ENCODE measurements around the gene AOPEP.
"Not testable (repeated sequence)": the region's sequence is repeated elsewhere in the genome, so short reads cannot be mapped to it uniquely, and the experiment has no call there.

The AOPEP gene

GRCh38 chr9:94965631-94966030 is 239.1 kb downstream of the AOPEP start:
- not testable (repeated sequence) for DNase-seq (ENCODE audit: low read depth)

- DNase-seq (ENCODE audit: low read depth), result not testable (repeated sequence)
These were observed 239.5 kb downstream of the AOPEP start for GRCh38 chr9:94966046-94966445.

DNA sequence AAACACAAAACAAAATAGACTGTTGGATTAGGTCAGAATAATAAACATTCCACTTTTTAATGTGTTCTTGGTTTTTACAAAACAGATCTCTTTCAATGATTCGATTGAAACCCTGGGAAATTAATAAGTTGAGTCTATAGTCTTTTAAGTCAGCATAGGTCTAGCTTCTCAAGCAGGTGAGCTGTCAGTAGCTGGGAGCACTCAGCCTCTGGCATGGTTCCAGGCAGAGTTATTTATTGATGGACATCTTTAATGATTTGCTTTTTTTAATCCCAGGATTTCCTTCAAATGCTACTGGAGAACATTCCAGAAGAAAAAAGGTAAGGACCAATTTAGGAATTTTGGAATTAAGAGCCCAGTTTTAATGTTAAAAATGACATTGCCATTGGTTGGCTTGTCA is 241.0 kb downstream of the AOPEP start:
- no peak for DNase-seq (ENCODE audit: low read depth)

- peak; percentile 52 for DNase-seq (ENCODE audit: low read depth)
These were observed 245.1 kb downstream of the AOPEP start for GRCh38 chr9:94971378-94972131.

DNA sequence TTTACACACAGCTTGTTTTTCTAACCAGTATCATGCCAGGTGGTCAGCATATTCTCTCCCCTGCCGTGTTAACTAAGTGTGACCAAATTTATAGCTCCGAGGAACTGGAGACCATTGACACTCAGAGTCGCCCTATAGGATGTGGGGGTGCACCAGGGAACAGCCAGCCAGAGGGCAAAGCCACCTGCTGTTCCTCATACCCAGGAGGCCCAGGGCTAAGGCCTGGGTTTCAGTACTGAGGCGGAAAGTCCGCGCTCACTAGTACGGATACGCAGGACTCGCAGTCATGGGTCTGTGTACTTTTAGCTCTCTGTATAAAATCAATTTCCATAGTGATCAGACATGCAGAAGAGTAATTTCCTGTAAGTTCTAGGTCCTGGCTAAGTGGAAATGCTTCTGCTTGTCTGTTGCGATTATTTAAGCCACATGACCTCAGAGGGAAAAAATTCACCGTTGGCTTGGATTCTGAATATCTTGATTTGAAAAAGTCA is 247.0 kb downstream of the AOPEP start:
- DNase-seq (ENCODE audit: low read depth), result peak; percentile 33

DNA sequence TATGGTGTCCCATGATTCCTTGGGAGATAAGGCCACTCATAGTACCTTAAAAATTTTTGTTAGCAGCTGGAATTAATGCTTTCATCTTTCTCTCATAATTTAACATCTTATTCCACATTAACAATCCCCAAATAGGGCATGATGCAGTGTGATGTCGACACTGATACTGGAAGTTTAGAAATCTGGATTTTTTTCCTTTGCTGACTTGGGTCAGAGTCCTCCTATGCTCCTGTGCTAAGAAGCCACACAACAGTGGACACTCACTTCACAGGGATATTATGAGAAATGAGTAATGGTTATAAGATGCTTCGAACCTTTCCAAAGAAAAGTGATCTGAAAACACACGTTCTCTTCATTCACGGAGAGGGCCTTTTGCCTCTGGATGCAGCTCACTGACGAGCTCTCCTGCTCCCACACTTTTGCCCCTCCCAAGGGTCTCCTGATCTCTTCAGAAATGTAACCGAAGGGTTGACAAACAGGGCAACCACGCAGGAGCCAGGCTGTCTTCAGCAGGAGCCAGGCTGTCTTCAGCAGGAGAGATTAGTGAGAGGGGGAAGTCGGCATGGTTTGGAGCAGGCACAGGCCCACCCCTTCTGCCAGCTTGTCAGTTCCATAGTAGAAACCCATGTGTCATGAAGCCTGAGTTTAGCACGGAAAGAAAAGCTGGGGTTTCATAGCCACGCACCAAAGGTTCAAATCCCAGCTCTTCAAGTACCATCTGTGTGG is 247.8 kb downstream of the AOPEP start:
- no peak for DNase-seq (ENCODE audit: low read depth)

DNA sequence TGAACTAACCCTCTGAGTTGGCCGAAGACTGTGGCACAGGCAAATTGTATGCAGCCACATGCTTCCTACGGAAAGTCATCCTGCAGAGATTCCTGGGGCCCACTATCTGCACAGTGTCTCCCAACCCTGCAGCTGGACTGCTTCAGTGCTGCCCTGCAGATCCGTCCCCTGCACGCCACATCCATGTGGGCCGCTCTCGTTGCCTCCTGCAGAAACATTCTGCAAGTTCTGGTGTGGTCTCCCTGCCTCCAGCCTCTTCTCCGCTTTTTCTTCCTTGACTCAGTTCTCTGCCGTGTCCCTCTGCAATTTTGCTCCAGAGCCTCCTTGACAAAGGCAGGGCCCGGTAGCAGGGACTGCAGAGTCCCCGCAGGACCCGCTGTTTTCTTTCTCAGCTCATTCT is 249.0 kb downstream of the AOPEP start:
- no peak for DNase-seq (ENCODE audit: low read depth)

DNA sequence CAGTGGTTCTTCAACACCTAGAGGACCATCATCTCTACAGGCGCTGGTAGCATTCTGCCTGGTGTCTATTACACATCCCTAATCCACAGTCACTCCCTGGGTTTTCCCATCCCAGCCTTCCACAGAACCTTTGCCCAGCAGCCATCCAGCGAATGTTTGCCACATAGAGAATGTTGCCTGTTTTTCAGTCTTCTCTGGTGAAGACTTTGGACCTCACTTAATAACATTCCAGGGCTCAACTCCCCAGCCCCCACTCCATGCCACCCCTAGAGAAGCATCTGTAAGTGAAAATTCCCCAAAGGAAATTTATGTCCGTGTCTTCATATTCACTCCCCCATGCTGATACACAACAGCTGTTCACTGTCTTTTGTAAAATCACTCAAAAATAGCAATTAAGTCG is 249.6 kb downstream of the AOPEP start:
- no peak for DNase-seq (ENCODE audit: low read depth)

GRCh38 chr9:94977416-94977815 is 250.9 kb downstream of the AOPEP start:
- no peak for DNase-seq (ENCODE audit: low read depth)

DNA sequence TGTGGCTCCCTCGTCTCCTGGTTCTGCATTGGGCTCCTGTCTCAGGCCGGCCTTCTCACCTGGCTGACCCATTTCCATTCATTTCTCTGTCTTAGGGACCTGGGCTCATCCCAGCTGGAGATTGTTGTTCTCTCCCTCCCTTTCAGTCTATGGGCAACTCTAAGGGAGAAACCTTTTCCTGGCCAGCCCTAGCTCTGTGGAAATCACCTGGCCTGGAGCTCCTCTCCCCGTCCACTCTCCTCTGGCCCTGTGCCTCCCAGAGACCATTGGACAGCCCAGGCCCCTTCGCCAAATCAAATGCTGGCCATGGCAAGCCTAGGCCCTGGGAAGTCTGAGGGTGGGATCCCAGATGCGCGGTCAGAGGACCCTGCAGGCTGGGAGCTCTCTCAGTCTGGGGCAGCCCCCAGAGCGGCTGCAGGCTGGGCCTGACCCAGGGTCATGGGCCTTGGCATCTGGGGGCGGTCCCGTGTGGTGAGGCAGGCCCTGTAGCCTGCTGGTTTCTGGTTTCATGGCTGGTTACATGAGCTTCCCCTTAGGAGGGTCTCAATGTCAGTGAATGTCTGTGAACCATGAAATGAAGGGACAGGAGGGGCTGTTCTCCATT is 253.5 kb downstream of the AOPEP start:
- DNase-seq (ENCODE audit: low read depth), result no peak

DNA sequence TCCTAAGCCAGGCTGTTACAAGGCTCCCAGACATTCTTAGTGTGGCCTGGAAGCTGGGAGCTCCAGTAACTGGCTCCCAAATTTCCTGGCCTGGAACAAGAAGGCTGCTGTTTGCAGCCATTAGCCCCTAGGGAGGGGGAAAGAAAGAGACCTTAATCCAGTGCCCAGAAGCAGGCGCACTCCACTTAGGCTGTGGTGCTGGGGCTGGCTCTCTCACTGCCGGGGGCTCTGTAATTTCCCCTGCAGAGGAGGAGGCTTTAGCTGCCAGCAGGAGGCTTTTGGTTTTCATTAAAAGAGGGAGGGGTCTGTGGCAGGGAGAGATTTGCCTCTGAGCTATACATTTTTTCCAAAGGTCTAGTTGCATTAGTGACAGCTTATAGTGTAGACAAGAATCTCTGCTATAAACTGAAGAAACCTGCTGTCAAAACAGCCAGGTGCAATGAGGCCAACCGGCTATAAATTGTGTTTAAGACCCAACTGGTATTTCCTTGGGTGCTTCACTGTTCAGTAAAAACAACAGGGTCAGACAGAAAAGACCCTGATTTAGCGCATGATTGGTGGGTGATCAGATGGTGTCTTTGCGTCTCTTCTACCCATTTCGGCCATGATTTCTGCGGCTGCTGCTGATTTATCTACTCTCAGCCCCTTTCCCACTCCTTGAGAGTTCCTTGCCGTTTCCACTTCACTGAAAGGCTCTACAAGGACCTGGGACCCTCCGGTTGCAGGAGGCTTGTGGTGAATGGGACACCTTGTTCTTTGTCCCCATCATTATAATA is 254.6 kb downstream of the AOPEP start:
- DNase-seq (ENCODE audit: low read depth), result no peak

DNA sequence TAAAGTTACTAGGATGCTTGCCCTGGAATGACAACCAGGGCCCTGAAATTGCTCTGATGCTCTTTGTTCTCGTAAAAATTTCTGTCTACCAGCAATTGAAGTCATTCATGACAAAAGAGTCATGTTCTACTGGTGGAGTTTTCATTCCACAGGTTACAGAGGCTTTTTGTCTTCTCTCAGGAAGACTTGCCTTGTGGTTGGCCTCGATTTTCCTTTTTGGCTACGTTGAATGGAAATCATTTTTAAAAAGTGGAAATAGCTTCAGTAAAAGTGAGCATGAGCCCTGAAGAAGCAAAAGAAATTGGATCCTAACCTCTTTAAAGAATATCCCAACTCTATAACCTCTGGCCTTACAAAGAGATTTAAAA is 255.2 kb downstream of the AOPEP start:
- DNase-seq (ENCODE audit: low read depth), result no peak

GRCh38 chr9:94982211-94982610 is 255.7 kb downstream of the AOPEP start:
- no peak for DNase-seq (ENCODE audit: low read depth)

DNA sequence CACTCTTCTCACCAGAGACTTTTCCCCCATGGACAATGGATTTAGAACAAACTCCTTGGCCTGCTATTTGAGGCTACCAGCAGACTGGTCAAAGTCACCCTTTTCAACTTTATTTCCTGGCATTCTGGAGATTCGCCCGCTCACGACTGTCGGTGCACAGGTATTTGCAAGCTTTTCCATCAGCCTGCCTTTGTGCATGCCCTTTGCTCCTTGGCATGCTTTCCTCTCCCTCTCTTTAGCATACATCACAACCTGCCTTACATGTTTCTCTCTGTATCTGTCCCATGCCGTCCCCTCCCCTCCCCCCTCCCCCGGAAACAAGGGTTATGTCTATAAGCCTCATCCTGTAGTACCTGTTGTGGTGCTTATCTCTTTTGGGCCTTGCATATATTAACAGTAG is 257.1 kb downstream of the AOPEP start:
- DNase-seq (ENCODE audit: low read depth), result no peak

- DNase-seq (ENCODE audit: low read depth), result no peak
These were observed 258.5 kb downstream of the AOPEP start for GRCh38 chr9:94984891-94985476.

GRCh38 chr9:94985649-94986048 is 259.1 kb downstream of the AOPEP start:
- no peak for DNase-seq (ENCODE audit: low read depth)

DNA sequence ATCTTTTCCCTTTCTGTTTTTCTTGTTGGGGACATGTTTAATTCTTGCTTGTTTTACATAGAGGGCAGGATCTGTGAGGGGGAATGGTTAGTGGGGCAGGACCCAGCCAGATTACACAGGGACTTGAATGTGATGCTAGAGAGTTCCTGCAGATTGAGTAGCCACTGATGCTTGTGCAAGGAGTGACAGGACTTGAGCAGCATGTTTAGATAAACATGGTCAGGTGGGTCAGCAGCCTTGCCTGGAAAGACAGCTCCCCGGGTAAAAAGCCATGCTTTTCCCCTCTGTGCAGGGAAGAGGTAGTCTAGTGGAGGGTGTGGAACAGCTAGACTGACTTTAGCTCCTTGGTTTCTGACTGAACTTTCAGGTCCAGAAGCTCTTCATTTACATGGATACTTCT is 261.2 kb downstream of the AOPEP start:
- DNase-seq (ENCODE audit: low read depth), result no peak

DNA sequence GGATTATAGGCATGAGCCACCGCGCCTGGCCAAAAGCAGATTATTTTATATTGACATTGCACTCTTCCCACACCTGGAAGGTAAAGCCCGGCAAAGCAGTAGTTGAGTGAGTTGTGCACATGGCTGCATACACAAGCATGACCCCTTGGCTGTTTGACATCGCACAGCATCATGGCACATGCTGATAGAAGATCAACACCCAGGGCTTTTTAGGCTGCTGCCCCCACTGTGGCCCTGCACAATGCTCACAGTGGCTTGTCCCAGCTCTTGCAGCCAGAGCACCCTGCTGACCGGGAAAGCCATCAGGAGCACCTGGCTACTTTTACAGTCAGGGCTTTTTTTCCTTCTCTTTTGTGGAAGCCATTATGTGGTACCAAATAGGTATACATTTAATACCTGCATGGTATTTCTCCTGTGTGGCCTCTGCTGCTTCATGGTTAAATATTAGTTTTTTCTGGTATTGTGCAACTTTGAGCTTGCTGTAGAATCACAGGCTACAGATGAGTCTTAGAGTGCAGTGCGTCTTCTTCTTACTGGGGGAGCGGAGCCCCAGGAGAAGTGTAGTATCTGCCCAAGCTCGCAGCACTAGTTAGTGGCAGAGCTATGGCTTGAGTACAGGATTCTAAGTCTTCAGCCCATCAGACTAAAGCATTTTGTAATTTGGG is 264.5 kb downstream of the AOPEP start:
- DNase-seq (ENCODE audit: low read depth), result no peak

GRCh38 chr9:94991961-94992907 is 265.7 kb downstream of the AOPEP start:
- no peak for DNase-seq (ENCODE audit: low read depth)

DNA sequence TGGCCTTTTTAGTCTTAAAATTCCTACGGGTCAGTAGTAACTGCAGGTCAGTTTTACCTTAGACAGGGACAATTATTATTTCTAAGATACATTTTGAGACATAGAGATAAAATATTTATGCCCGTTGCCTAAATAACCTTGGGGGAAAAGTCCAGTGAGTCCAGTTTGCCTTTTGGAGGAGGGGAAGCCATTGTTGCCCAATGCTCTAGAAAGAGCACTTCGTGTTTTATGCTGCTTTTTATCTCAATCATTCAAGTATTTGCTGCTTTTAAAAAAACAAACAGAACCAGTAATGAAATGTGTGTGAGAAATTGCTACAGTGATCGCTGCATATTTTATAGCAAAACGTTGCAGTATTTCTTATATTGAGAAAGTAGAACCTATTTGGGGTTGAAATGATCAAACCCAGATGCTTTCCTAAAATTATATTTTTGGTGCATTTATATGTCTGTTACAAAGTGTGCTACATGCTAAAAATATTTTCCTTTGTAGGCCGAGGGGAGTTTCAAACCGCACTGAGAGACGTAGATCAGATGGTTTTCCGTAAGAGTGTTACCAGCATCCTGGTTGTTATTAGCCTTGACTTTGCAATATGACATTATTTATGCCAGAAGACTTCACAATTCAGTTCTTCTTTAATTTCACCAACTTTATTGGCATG is 266.8 kb downstream of the AOPEP start:
- DNase-seq (ENCODE audit: low read depth), result peak; percentile 64

Measured in fibroblast of the conjunctiva (primary cell).